Measurements from ENCODE around the gene NRBP1. TPM values are rescaled to one million over a fixed set of nuclear protein-coding genes. Genes with fewer than 3 reads are reported as not detected.

Gene NRBP1
- total and polyA plus RNA-seq, 2 of the 8 experiments (the other 6 are each of a cell fraction or from before 2014, with no cell fraction given): 115 to 145 TPM

DNA sequence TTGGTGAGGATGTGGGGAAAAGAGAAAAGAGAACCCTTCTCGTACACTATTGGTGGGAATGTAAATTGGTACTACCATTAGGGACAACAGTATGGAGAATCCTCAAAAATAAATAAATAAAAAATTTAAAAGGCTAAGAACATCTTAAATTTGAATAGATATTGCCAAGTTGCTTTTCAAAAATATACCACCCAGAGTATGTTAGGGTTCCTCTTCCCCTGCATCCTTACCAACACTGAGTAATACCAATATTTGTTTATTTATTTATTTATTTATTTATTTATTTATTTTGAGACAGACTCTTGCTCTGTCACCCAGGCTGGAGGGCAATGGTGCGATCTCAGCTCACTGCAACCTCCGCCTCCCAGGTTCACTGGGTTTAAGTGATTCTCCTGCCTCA lies 5.5 kb upstream of the NRBP1 start:
- WGBS, 2 experiments (ENCODE audit: extremely low coverage in 1 of 2, insufficient coverage in 1 of 2, insufficient read length in 1 of 2, insufficient replicate concordance in 2 of 2, low coverage in 1 of 2, low lambda C conversion rate in 2 of 2, missing lambda C conversion rate in 1 of 2): 90% methylated on average over 3 of the region's 3 CpGs; no CpG with 5 or more reads in 1 of the 2 experiments
- H3K4me1 ChIP-seq (replicated peaks in 1 of 4; ENCODE audit: control insufficient read depth in 3 of 4, insufficient read depth in 4 of 4, low read length in 3 of 4): no peaks in the 10 kb centered on the region
- no peaks in the 10 kb centered on the region for H3K79me1 ChIP-seq (ENCODE audit: low read depth, low read length)
- H2BK120ac ChIP-seq (replicated peaks; ENCODE audit: low read depth, low read length): no peak overlapping the region
- no peak overlapping the region for H3K4me2 ChIP-seq (ENCODE audit: insufficient read depth in 1 of 2, low read depth in 2 of 2, low read length in 2 of 2)
- H3K18ac ChIP-seq (ENCODE audit: extremely low read depth, low read length): no peak overlapping the region
- ChIA-PET CTCF (ENCODE audit: partially characterized antibody) (no interaction called here), POLR2A (ENCODE audit: partially characterized antibody) (no interaction called here)
- no peak overlapping the region for H3K4ac ChIP-seq (replicated peaks; ENCODE audit: insufficient read length, low read depth, low read length)
- H2AK5ac ChIP-seq (ENCODE audit: low read depth, low read length): no peak overlapping the region
- no peak overlapping the region for H4K8ac ChIP-seq (ENCODE audit: extremely low read depth, insufficient read depth, low read length)
- H2BK12ac ChIP-seq (ENCODE audit: low read depth, low read length): no peak overlapping the region
- H3K36me3 ChIP-seq (ENCODE audit: control insufficient read depth in 2 of 4, insufficient read depth in 4 of 4, low read length in 3 of 4): no peaks in the 10 kb centered on the region
- no peak overlapping the region for H3K56ac ChIP-seq (replicated peaks; ENCODE audit: insufficient read length, low read depth, low read length)
- H3K4me3 ChIP-seq (ENCODE audit: extremely low read depth in 1 of 4, insufficient read depth in 2 of 4, low read depth in 3 of 4, low read length in 4 of 4): no peak overlapping the region
- no peak overlapping the region for H3K27ac ChIP-seq (ENCODE audit: low read depth, low read length)
- H3K79me2 ChIP-seq (ENCODE audit: control insufficient read depth in 1 of 2, insufficient read depth in 2 of 2, low read length in 2 of 2): no peaks in the 10 kb centered on the region
- no peaks in the 10 kb centered on the region for H3K9me3 ChIP-seq (ENCODE audit: insufficient read depth in 2 of 2, low read depth in 1 of 2, low read length in 1 of 2)
- no peak overlapping the region for H2BK15ac ChIP-seq (ENCODE audit: low read length)
- H3K9ac ChIP-seq (replicated peaks in 1 of 4; ENCODE audit: extremely low read depth in 1 of 4, low read depth in 3 of 4, low read length in 3 of 4): no peak overlapping the region
- FAIRE-seq: no peak
- H2AFZ ChIP-seq (ENCODE audit: low read length): no peak overlapping the region
- H4K91ac ChIP-seq (replicated peaks; ENCODE audit: insufficient read length, low read length): no peak overlapping the region
- no peaks in the 10 kb centered on the region for H3K27me3 ChIP-seq (replicated peaks in 1 of 4; ENCODE audit: control insufficient read depth in 3 of 4, extremely low read depth in 1 of 4, insufficient read depth in 3 of 4, low read length in 3 of 4)
- no peak overlapping the region for H2BK20ac ChIP-seq (ENCODE audit: low read length)
- H4K5ac ChIP-seq (ENCODE audit: insufficient read length, low read depth, low read length): no peak overlapping the region
- DNase-seq (ENCODE audit: low read depth in 1 of 2, low spot score in 2 of 2): no peak
- H4K20me1 ChIP-seq (replicated peaks in 1 of 2; ENCODE audit: control insufficient read depth in 1 of 2, insufficient read depth in 2 of 2, low read length in 2 of 2): no peaks in the 10 kb centered on the region
- no peak overlapping the region for H3K14ac ChIP-seq (ENCODE audit: insufficient read length)
- no peak overlapping the region for H2BK5ac ChIP-seq (ENCODE audit: low read depth, low read length)
- H3K23me2 ChIP-seq (ENCODE audit: low read depth, low read length): peaks cover 2% of the 10 kb centered on the region; the same call in 1 of the 2 replicates
- H3K23ac ChIP-seq (ENCODE audit: insufficient read length): no peak overlapping the region
- TF ChIP-seq EGR1 (IDR thresholded peaks at IDR 0.05; ENCODE audit: borderline replicate concordance, low read depth, low read length) (no peak), POU5F1 (IDR thresholded peaks at IDR 0.05; ENCODE audit: low read depth, low read length) (no peak), EP300 (IDR thresholded peaks at IDR 0.05; ENCODE audit: borderline replicate concordance in 1 of 2, low read depth in 2 of 2, low read length in 2 of 2) (no peak), BCL11A (IDR thresholded peaks at IDR 0.05; ENCODE audit: low read depth in 2 of 2, low read length in 2 of 2) (no peak), POLR2A (IDR thresholded peaks at IDR 0.05; ENCODE audit: control extremely low read depth in 1 of 2, low read depth in 2 of 2, low read length in 2 of 2) (no peak), SIN3A (conservative IDR thresholded peaks at IDR 0.05 in 1 of 2, IDR thresholded peaks at IDR 0.05 in 1 of 2; ENCODE audit: low read depth in 1 of 2, low read length in 2 of 2) (no peak), RFX5 (IDR thresholded peaks at IDR 0.05; ENCODE audit: borderline replicate concordance, low read depth, low read length) (no peak), CBX8 (IDR thresholded peaks at IDR 0.05; ENCODE audit: borderline replicate concordance, low read depth, low read length) (no peak), SP1 (IDR thresholded peaks at IDR 0.05; ENCODE audit: low read depth, low read length) (no peak), BRCA1 (IDR thresholded peaks at IDR 0.05; ENCODE audit: low read depth, low read length) (no peak), CBX5 (IDR thresholded peaks at IDR 0.05; ENCODE audit: low read depth, low read length) (no peak), ASH2L (IDR thresholded peaks at IDR 0.05; ENCODE audit: low read length) (no peak)
- TF ChIP-seq, protein P1, sequence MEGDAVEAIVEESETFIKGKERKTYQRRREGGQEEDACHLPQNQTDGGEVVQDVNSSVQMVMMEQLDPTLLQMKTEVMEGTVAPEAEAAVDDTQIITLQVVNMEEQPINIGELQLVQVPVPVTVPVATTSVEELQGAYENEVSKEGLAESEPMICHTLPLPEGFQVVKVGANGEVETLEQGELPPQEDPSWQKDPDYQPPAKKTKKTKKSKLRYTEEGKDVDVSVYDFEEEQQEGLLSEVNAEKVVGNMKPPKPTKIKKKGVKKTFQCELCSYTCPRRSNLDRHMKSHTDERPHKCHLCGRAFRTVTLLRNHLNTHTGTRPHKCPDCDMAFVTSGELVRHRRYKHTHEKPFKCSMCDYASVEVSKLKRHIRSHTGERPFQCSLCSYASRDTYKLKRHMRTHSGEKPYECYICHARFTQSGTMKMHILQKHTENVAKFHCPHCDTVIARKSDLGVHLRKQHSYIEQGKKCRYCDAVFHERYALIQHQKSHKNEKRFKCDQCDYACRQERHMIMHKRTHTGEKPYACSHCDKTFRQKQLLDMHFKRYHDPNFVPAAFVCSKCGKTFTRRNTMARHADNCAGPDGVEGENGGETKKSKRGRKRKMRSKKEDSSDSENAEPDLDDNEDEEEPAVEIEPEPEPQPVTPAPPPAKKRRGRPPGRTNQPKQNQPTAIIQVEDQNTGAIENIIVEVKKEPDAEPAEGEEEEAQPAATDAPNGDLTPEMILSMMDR (IDR thresholded peaks at IDR 0.05; ENCODE audit: control extremely low read depth in 1 of 3, insufficient read depth in 1 of 3, low read depth in 1 of 3, low read length in 3 of 3): no peak

Measured in H1 (cell line).